Breast epithelium (tissue), 3 donors: ENCODE results near the gene MBD4.

ENCODE experiments used
- CTCF ChIP-seq, 3 donors: fragments of 450-650 bp; IDR thresholded peaks; one replicate each; pipeline ENCODE4 v1.5.1; 2016 to 2017; ENCODE audit warnings: antibody characterized with exemption in 3 of 3, mild to moderate bottlenecking in 3 of 3, moderate library complexity in 3 of 3
- POLR2A ChIP-seq: fragments of 450-650 bp; IDR thresholded peaks from one replicate; pipeline ENCODE4 v1.6.1; 2016; ENCODE audit warnings: antibody characterized with exemption, mild to moderate bottlenecking, moderate library complexity
- POLR2AphosphoS5 ChIP-seq, 3 donors: sonication (generic); formaldehyde crosslinking; IDR thresholded peaks; one replicate each; pipeline ENCODE4 v1.6.1; 2017; ENCODE audit warnings: antibody characterized with exemption in 3 of 3

- TF ChIP-seq CTCF (IDR thresholded peaks at IDR 0.05), result no peak
- TF ChIP-seq POLR2A, result no peak
- TF ChIP-seq POLR2AphosphoS5 (IDR thresholded peaks at IDR 0.05), result no peak
Observed at GRCh38 chr3:129462361-129462968, 22.7 kb upstream of the MBD4 start.
